Right kidney (tissue), 1 donor: Measurements from ENCODE around the gene C3.
"Not testable (repeated sequence)": the region's sequence is repeated elsewhere in the genome, so short reads cannot be mapped to it uniquely, and the experiment has no call there.

ENCODE experiments used
- DNase-seq: peaks from one replicate; pipeline ENCODE4 v3.0.0-alpha.2; 2016

Gene C3

DNA sequence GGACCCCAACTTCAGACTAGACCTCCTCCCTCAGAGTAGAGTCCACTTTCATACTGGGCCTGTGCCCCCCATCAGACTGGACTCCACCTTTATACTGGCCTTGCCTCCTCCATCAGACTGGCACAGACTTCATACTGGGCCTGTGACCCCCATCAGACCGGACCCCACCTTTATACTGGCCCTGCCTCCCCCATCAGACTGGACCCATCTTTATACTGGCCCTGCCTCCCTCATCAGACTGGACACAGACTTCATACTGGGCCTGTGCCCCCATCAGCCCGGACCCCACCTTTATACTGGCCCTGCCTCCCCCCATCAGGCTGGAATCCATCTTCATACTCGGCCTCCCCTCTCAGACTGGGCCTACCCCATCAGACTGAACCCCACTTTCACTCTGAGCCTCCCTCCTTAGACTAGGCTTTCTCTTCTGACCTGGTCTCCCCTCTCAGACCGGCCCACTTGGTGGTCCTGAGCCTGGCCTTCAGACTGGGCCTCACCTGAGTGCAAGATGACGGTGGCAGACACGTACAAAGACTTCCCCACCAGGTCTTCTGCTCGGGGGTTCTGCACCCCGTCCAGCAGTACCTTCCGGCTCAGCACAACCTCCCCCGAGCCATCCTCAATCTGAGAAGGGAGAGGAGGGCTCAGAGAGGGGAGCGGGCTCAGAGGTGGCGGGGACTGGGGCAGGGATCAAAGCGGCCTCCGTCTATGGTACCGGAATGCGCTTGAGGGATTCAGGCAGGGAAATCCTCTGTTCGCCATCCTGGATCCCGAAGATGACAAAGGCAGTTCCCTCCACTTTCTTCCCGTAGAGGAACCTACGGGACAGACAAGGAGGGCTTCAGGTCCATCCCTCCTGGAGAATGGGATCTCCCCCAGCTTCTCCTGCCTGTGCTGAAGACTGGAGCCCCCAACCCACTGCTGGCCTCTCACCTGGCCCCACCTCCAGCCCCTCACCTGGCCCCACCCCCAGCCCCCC is 7.5 kb downstream of the C3 start:
- no peak for DNase-seq

DNA sequence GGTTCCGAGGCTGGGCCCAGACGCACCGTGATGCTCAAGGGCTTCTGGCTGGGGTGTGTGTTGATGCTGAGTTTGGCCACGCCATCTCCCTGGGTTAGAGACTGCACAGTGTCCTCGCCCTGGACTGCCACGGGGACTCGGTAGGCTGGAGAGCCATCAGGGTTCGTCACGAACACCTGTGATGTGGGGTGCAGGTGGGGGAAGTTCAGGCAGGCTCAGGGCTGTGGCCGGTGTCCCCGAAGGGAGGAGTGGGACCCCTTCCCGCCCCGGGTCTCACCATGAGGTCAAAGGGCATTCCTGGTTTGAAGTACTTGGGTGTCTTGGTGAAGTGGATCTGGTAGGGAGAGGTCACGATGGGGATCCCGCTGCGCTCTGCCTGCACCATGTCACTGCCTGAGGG is 8.2 kb downstream of the C3 start:
- no peak for DNase-seq

DNA sequence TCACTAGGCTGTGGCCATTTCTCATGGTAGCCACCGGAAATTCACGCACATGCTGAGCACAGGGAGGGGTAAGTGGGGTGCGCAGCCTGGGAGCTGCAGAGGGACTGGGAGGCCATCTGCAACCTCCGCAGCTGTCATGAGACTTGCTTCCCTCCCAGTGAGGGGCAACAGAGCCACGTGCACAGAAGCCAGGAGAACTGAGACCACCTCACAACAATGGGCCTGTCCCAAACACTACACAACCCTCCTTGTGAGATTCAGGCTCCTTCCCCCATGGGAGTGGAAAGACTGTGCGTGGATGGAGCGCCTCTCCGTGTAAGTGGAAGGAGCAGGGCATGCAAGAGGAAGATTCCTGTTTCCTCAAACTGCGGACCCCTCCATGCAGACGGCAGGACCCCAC is 8.8 kb downstream of the C3 start:
- no peak for DNase-seq

DNA sequence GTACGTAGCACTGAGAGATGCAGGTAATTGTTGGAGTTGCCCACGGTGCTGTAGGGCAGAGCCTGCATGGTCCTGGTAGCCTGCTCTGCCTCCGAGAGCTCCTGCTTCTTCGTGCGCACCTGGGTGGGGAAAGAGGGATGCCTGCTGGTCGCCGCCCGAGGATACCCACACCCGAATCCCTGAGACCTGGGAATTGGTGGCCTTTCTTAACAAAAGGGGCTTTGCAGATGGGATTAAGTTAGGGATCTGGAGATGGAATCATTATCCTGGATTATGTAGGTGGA is 9.4 kb downstream of the C3 start:
- DNase-seq = no peak

DNA sequence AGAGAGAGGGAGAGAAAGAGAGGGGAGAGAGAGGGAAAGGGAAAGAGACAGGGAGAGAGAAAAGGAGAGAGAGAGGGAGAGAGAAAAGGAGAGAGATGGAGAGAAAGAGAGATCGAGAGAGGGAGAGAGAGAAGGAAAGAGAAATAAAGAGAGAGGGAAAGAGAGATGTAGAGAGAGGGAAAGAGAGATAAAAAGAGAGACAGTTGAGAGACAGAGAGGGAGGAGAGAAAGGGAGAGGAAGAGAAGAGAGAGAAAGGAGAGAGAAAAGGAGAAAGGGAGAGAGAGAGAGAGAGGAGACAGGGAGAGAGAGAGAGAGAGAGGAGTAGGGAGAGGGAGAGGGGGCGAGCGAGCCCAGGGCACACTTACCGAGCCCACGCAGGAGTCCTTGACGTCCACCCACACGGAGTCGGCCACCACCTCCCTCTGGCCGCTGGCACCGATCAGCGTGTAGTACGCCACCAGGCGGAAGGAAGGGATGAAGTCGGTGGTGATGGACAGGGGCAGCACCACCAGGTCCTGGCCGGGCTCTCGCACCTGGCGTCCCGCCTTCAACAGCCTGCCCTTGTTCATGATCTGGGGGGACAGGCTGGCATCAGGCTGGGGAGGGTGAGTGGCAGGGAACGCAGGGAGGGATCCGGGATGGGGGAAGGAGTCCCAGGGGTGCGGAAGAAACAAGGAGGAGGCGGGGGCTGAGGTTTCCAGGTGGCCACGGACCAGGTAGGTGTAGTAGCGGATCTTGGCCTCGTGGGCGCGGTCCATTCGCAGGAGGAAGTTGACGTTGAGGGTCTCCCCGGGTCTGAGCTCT is 10.0 kb downstream of the C3 start:
- no peak for DNase-seq

DNA sequence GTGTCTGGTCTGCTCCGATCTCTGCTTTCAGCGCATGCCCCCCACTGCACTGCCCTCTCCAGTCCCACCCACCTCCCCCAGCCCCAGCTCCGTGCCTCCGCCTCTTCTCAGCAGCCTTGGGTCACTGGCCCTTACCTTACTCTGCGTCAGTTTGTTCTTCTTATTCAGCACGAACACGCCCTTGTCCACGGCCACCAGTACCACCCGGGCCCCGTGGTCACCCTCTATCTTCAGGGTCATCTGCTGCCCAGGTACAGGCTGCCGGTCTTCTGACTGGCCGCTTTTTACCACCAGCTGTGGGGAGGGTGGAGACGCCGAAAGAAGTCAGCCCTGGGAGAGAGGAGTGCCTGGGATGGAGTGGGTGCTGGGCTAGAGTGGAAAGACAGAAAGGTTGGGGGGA is 10.9 kb downstream of the C3 start:
- no peak for DNase-seq

DNA sequence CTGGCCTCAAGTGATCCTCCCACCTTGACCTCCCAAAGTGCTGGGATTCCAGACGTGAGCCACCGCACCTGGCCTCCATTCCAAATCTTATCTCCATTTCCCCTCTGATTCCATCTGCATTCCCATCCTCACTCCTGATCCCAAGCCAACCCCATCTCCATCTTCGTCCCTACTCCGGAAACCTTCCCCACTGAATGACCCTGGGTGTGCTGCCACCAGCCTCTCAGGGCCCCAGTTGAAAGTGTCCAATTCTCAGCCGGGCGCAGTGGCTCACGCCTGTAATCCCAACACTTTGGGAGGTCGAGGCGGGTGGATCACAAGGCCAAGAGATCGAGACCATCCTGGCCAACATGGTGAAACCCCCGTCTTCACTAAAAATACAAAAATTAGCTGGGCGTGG is 11.5 kb downstream of the C3 start:
- DNase-seq = not testable (repeated sequence)

DNA sequence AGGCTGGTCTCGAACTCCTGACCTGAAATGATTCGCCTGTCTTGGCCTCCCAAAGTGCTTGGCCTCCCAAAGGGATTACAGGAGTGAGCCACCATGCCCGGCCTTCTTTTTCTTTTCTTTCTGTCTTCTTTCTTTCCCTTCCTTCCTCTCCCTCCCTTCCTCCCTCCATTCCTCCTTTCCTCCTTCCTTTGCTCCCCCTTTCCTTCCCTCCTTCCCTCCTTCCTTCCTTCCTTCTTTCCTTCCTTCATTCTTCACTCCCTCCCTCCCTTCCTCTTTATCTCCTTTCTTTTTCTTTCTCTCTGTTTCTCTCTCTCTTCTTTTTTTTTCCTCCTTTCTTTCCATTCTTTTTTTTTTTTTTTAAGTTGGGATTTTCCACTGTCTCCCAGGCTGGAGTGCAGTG is 12.1 kb downstream of the C3 start:
- no peak for DNase-seq

DNA sequence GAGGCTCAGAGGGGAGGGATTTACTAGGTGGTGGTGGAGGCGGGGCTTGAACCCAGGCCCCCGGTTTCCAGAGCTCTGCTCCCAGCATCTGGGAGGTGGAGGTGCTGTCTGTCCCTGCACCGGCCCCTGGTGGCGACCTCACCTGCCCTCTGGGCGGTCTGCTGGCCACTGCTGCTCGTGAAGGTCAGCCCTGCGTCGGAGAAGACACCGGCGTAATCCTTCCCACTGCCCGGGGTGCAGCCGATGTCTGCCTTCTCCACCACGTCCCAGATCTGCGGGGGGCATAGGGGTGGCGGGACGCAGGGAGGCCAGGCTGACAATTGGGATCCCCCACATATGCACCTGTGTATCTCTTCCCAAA is 12.8 kb downstream of the C3 start:
- no peak for DNase-seq

DNA sequence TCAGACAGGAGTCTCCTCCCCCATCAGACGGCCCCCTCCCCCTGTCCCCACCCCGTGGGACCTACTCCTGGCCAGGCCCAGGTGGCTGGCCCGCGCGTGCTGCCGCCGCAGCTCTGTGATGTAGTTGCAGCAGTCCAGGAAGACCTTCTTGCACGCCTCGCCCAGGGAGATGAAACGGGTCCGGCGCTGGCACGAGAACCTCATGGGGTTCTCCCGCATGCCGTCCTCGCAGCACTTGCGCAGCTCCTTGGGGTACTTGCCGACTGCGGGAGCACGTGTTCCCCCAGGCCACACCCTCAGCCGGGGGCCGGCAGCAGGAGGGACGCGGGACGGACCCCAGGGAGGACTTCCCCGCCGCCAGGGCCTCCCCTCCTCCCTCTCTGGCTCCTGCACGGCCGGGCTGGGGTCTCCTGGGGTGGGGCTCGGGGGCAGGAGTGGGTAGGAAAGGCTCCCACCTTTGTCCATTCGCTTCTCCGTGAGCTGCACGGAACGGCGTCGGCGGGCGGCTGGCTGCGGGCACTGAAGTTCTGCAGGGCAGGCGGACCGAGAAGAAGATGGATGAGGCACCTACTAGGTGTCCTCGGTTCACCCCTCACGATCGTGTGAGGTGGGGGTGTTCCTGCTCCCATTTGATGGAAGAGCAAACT is 13.3 kb downstream of the C3 start:
- no peak for DNase-seq

DNA sequence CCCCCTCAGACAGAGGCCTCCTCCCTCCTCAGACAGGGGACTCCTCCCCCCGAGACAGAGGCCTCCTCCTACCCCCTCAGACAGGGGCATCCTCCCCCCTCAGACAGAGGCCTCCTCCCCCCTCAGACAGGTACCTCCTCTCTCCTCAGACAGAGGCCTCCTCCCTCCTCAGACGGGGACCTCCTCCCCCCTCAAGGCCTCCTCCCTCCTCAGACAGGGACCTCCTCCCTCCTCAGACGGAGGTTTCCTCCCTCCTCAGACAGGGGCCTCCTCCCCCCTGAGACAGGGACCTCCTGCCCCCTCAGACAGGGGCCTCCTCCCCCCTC is 13.9 kb downstream of the C3 start:
- DNase-seq = no peak

DNA sequence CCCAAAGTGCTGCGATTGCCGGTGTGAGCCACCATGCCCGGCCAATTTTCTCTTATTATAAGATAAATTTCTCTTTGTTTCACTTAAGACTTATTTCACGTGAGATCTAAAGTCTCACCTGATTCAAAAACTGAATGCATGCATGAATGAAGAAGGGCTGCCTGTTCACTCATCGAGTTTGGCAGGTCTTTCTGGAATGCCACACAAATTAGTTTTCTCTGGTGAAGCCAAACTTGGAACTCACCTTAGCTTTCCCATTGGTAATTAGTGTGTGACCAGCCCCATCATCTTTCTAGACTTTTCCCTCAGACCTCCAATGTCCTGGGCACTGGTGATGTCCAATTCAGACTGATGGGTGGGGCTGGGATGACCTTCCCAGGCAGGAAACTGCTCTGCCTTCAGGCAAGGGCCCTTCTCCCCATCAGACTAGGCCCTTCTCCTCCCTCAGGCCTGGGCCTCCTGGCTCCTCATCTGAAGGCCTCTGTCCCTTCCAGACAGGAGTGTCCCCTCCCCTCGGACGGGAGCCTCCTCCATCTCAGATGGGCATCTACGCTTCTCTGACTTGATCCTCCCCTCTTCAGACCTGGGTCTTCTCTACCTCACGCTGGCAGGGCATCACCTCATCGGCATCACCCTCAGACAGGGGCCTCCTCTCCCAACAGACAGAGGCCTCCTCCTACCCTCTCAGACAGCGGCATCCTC is 14.4 kb downstream of the C3 start:
- no peak for DNase-seq

DNA sequence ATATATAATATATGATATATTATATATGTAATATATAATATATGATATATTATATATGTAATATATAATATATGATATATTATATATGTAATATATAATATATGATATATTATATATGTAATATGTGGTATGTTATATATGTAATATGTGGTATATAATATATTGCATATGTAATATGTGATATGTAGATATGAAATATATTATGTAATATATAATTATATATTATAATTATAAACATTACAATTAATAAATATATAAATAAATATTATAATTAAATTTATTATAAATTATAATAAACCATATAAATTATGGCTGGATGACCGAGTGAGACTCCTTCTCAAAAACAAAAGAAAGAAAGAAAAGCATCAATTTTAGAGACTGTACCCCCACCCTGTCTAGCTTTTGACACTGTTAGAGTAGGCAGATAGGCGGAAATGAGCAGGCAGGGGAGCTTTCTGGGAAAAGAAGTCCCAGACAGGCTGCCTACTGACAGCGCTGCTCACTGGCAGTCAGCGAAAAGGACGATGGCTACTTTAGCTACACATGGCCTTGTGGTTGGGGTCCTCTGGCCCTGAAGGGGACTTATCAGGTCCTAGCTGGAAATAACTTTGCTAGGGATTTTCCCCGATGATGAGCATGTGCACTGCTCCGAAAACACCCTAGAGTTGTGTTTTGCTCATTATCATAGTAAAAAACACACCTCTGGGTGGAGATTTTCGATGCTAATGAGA is 19.7 kb downstream of the C3 start:
- DNase-seq = no peak

DNA sequence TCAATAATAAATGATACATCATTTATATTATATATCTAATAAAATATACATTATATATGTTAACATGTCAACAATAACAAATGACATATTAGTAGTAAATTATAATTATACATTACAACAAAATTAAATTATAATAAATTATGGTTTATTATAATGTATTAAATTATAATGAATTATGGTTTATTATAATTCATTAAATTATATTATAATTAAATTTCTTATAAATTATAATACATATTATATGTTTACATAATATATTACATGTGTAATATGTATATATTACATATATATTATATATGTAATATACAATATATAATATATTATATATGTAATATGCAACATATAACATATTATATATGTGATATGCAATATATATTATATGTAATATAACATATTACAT is 20.5 kb downstream of the C3 start:
- no peak for DNase-seq

DNA sequence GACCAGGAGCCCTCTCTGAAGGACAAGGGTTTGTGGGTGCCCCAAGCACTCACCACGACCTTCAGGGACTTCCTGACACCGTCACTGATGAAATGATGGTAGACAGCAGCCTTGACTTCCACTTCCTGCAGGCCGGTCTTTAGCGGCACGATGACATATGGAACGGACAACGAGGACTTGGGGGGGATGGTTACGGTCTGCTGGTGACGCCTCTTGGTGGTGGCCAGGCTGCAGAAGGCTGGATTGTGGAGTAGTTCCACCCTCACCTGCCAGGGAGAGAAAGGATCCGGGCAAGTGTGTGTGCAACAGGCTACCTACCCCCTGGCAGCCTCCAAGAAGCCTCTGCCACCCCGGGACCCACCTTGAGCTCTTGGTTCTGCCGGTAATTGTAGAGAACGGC is 23.2 kb downstream of the C3 start:
- no peak for DNase-seq

DNA sequence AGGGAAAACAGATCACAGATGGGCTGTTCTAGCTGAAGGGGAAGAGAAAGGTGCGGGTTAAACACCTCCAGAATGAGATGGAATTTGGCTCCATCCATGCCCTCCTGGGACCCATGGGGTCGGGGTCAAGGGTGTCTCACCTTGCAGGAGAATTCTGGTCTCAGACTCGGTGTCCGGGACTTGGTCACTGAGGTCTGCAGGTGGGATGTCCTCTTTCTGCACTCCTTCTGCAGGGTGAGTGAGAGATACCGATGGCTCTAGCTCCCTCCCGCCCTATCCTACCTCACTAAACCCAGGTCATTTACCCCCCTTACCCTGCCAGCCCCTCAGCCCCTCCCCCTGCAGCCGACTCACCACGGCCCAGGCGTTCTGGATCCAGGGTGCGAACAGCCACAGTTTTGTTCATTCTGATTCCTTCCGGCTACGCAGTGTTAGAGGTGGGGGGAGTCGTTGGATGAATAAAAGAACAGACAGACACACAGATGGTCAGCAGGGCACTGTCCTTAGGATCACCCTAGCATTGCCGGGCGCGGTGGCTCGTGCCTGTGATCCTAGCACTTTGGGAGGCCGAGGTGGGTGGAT is 24.1 kb downstream of the C3 start:
- DNase-seq = no peak

DNA sequence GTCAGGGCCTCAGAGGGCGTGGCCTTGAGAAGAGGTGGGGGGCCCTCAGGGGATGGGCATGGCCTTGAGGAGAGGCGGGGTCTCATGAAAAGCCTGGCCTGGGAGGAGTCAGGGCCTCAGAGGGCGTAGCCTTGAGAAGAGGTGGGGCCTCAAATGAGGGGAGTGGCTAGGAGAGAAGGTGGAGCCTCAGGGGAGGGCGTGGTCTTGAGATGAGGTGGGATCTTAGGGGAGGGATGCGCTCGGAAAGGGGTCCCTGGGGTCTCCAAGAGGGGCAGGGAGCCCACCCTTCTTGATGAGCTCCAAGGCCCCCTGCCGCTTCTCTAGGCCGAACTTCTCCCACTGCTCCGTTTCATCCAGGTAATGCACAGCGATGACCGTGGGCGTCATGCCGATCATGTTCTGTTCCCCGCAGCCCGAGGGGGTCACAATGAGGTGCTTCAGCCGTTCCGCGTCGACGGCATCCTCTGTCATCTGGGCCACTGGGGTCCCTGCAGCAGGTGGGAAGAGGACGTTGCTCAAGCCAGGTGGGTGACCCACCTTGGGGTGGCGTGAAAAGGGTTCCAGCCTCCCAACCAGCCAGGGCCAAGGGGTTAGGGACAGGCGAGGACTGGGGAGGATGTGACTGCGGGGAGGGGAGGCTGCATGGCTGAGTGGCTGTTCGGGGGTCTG is 26.2 kb downstream of the C3 start:
- no peak for DNase-seq

DNA sequence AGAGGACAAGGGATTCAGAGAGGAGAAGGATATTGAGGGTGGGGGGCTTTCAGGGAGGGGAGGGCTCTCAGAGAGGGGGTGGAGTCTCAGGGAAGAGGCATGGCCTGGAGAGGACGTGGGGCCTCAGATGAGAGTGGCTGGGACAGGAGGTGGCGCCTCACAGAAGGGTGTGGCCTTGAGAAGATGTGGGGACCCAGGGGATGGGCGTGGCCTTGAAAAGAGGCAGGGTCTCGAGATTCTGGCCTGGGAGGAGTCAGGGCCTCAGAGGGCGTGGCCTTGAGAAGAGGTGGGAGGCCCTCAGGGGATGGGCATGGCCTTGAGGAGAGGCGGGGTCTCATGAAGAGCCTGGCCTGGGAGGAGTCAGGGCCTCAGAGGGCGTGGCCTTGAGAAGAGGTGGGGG is 26.8 kb downstream of the C3 start:
- no peak for DNase-seq

DNA sequence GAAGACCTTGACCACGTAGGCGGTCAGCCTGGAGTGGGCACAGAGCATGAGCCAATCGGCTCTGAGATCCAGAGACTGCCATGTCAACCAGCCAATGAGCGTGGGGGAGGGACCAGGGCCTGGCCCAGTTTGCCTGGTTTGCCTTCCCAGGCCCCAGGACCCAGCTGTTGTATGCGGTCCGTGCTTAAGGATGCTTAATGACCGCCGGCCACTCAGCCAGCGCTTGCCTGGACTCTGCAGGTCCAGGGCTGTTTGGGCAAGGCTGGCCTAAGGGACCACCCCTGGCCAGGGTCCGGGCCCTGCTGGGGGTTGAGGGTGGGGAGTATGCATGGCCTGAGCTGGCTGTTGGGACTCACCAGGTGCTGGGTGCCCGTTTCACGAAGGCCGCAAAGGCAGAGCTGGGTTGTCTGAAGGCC is 27.4 kb downstream of the C3 start:
- DNase-seq = no peak

DNA sequence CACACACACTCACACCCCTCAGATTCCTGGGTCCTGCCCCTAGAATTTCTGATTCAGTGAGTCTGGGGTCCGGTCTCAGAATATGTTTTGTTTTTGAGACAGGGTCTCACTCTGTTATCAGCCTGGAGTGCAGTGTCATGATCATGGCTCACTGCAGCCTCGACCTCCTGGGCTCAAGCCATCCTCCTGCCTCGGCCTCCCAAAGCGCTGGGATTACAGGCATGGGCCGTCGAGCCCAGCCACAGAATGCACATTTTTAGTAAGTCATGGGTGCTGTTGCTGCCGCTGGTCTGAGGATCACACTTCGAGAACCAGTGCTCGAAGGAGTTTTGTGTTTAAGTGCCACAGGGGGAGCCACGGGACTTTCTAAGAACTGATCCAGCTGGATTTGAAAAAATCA is 28.4 kb downstream of the C3 start:
- DNase-seq = no peak

DNA sequence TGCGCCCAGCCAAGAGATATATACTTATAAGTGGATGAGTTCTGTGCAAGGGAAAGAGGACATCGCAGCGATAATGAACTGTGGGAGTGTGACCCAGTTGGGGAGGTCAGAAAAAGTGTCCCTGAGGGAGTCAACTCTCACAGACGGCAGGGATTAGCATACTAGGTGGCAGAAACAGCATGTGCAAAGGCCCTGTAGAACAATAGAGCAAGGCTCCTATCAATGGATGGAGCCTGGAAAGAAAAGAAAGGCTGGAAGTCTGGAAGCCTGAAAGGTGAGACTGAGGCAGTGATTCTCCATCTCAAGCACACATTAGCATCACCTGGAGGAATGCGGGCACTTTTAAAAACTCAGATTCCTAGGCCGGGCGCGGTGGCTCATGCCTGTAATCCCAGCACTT is 29.1 kb downstream of the C3 start:
- no peak for DNase-seq
